Right lobe of liver (tissue), 6 donors: ENCODE results near the gene LHFPL6. TPM values are rescaled to one million over a fixed set of nuclear protein-coding genes. Genes with fewer than 3 reads are reported as not detected.

Experiments
- ATAC-seq, 4 donors: fragments of 200-7000 bp; cut with Tn5 transposase; one replicate each; pipeline ENCODE4 v1.9.1; 2020; ENCODE audit warnings: mild to moderate bottlenecking in 4 of 4, moderate library complexity in 4 of 4
- DNase-seq, 3 donors: peaks; one replicate each; pipeline ENCODE4 v3.0.0-alpha.2; 2020
- H3K27ac ChIP-seq, 3 donors: fragments of 200-600 bp; one replicate each; pipeline ENCODE4 v1.8.0; 2022
- H3K27me3 ChIP-seq, 2 donors: fragments of 200-600 bp; one replicate each; pipeline ENCODE4 v1.8.0; 2022
- H3K36me3 ChIP-seq, 4 donors: fragments of 200-600 bp; sonication (generic) in 1 of 4; one replicate each; pipeline versions ENCODE4 v1.5.1 to v1.8.0; 2017 to 2022; ENCODE audit warnings: control low read depth in 1 of 4
- H3K4me1 ChIP-seq, 4 donors: fragments of 200-600 bp; sonication (generic) in 1 of 4; one replicate each; pipeline versions ENCODE4 v1.5.1 to v1.8.0; 2017 to 2022; ENCODE audit warnings: control low read depth in 1 of 4
- H3K4me3 ChIP-seq, 3 donors: fragments of 200-600 bp; one replicate each; pipeline ENCODE4 v1.8.0; 2022
- H3K9me3 ChIP-seq, 4 donors: fragments of 200-600 bp; sonication (generic) in 1 of 4; one replicate each; pipeline versions ENCODE4 v1.5.1 to v1.8.0; 2017 to 2022; ENCODE audit warnings: control low read depth in 1 of 4
- CTCF ChIP-seq, 4 donors: fragments of 200-600 bp in 3 of 4; fragments of 450-650 bp in 1 of 4; IDR thresholded peaks; one replicate each; pipeline versions ENCODE4 v1.5.1 to v1.8.0; 2016 to 2022; ENCODE audit warnings: antibody characterized with exemption in 4 of 4, mild to moderate bottlenecking in 2 of 4
- POLR2A ChIP-seq: fragments of 450-650 bp; IDR thresholded peaks from one replicate; pipeline ENCODE4 v1.6.1; 2017; ENCODE audit warnings: antibody characterized with exemption, mild to moderate bottlenecking
- WGBS: methylation state at CpG from one replicate; pipeline ENCODE4 v1.1.6; 2018; ENCODE audit warnings: low coverage, low lambda C conversion rate; ENCODE audit not compliant: insufficient coverage; ENCODE audit errors: missing lambda C conversion rate; 5-methylcytosine and 5-hydroxymethylcytosine counted together
- intact Hi-C, 2 donors: fragments of 100-400 bp; cut with DNase I; formaldehyde crosslinking; loops; one replicate each; pipeline versions ENCODE4 v1.11.2 to v1.14.1; 2022
- total RNA-seq, 6 experiments: library from RNA; depleted of rRNA in 2 of 6; stranded (reverse); fragments of >200 nt in 2 of 6; fragmentation: NEBNext Ultra II Directional in 3 of 6; extraction: Animal tissue kit (Norgen Biotek cat#: 25700) in 3 of 6; gene quantifications; one replicate each; pipeline versions ENCODE4 v1.1.0 to v1.2.4, GENCODE V29; 2016 to 2023
- donor health status: DM: no; HTN: yes; CAD: no.
- donor health status: DM: no; HTN: no; CAD: no.
- donor health status: DM: no; HTN: no; CAD: no.
- donor health status: DM: no; HTN: yes; CAD: no.
- donor health status: DM: no; HTN: yes; CAD: no.

Gene LHFPL6
- total RNA-seq, 6 experiments from 2014 or later: 3.0 to 8.4 (median 4.6) TPM

- no peak for TF ChIP-seq POLR2A
- no peak for TF ChIP-seq CTCF (IDR thresholded peaks at IDR 0.05)
- Histone ChIP-seq H3K9me3 (no peaks in the 10 kb centered on the region), H3K4me1 (no peaks in the 10 kb centered on the region), H3K27me3 (no peaks in the 10 kb centered on the region), H3K27ac (no peak overlapping the region), H3K4me3 (no peak overlapping the region), H3K36me3 (no peaks in the 10 kb centered on the region)
- 55% methylated on average over 2 of the region's 4 CpGs for WGBS
- ATAC-seq (no peak), DNase-seq (no peak)
- intact Hi-C loops: no loop called here
Observed at GRCh38 chr13:39311619-39312018, 291.4 kb downstream of the LHFPL6 start.

- TF ChIP-seq CTCF (IDR thresholded peaks at IDR 0.05) (no peak), POLR2A (no peak)
- WGBS: 62% methylated on average over 4 of the region's 4 CpGs
Observed at GRCh38 chr13:39310961-39311360, 292.0 kb downstream of the LHFPL6 start.

GRCh38 chr13:39306639-39307589 lies 296.1 kb downstream of the LHFPL6 start:
- no peaks in the 10 kb centered on the region for H3K9me3 ChIP-seq
- no peak overlapping the region for H3K4me3 ChIP-seq
- 49% methylated on average over 13 of the region's 16 CpGs for WGBS
- no peak overlapping the region for H3K27ac ChIP-seq
- intact Hi-C loops: no loop called here
- TF ChIP-seq CTCF (IDR thresholded peaks at IDR 0.05) (no peak), POLR2A (no peak)
- no peaks in the 10 kb centered on the region for H3K36me3 ChIP-seq
- DNase-seq (no peak), ATAC-seq (no peak)
- H3K4me1 ChIP-seq: no peaks in the 10 kb centered on the region
- H3K27me3 ChIP-seq: no peaks in the 10 kb centered on the region

More at GRCh38 chr13:39310961-39311360, 292.0 kb downstream of the LHFPL6 start:
- no peaks in the 10 kb centered on the region for H3K36me3 ChIP-seq
- no peaks in the 10 kb centered on the region for H3K4me1 ChIP-seq
- intact Hi-C loops: no loop called here
- no peaks in the 10 kb centered on the region for H3K9me3 ChIP-seq
- ATAC-seq: no peak
- H3K27me3 ChIP-seq: no peaks in the 10 kb centered on the region
- H3K27ac ChIP-seq: no peak overlapping the region
- H3K4me3 ChIP-seq: no peak overlapping the region
- no peak for DNase-seq

GRCh38 chr13:39302820-39303219 lies 300.2 kb downstream of the LHFPL6 start:
- H3K27me3 ChIP-seq: no peaks in the 10 kb centered on the region
- no peak for TF ChIP-seq CTCF (IDR thresholded peaks at IDR 0.05)
- TF ChIP-seq POLR2A: no peak
- DNase-seq (no peak), ATAC-seq (no peak)
- WGBS: 50% methylated on average over 3 of the region's 3 CpGs
- no peaks in the 10 kb centered on the region for H3K4me1 ChIP-seq
- intact Hi-C loops: no loop called here
- H3K9me3 ChIP-seq: no peaks in the 10 kb centered on the region
- H3K27ac ChIP-seq: no peak overlapping the region
- no peak overlapping the region for H3K4me3 ChIP-seq
- no peaks in the 10 kb centered on the region for H3K36me3 ChIP-seq
